Heart left ventricle (tissue), 13 donors: ENCODE measurements around the gene COX19.

Experiments
- POLR2A ChIP-seq, 2 donors: fragments of 450-650 bp; IDR thresholded peaks; one replicate each; pipeline ENCODE4 v1.6.1; 2017; ENCODE audit warnings: antibody characterized with exemption in 2 of 2, mild to moderate bottlenecking in 2 of 2, moderate library complexity in 2 of 2
- TF ChIP-seq, protein P1 (sequence below), 12 donors: fragments of 200-600 bp; sonication (generic) in 4 of 12; IDR thresholded peaks; one replicate each; pipeline versions ENCODE4 v1.5.0 to v1.8.0; 2018 to 2022; ENCODE audit warnings: antibody characterized with exemption in 12 of 12, mild to moderate bottlenecking in 5 of 12
- donor health status: ischemic (EF 13 %, LVEDD 7.1; RV severe dilation, severe dysfunction).
- donor health status: DM: no; HTN: yes; CAD: no.
- donor health status: DM: no; HTN: no; CAD: no.
- donor health status: ischemic (EF 25% LVEDD 6.9; RV normal size, moderate dysfunction).
- donor health status: ischemic (EF 25% LVEDD 5.7; RV mildly dilated, moderate dysfunction).
- donor health status: ischemic (EF 35%, LVEDD 5.7; RV mildly dilated, moderate dysfunction).
- donor health status: nonischemic (EF 11% LVEDD 7.7; RV severe dilation, severe dysfunction).
- donor health status: DM: yes; HTN: yes; CAD: no.
- donor health status: PGD.
- donor health status: ischemic (EF 29% LVEDD 5.4; RV normal size, mild dysfunction).
- donor health status: nonischemic (EF 23%, LVEDD 6.1; RV moderate dilation, normal function).

DNA sequence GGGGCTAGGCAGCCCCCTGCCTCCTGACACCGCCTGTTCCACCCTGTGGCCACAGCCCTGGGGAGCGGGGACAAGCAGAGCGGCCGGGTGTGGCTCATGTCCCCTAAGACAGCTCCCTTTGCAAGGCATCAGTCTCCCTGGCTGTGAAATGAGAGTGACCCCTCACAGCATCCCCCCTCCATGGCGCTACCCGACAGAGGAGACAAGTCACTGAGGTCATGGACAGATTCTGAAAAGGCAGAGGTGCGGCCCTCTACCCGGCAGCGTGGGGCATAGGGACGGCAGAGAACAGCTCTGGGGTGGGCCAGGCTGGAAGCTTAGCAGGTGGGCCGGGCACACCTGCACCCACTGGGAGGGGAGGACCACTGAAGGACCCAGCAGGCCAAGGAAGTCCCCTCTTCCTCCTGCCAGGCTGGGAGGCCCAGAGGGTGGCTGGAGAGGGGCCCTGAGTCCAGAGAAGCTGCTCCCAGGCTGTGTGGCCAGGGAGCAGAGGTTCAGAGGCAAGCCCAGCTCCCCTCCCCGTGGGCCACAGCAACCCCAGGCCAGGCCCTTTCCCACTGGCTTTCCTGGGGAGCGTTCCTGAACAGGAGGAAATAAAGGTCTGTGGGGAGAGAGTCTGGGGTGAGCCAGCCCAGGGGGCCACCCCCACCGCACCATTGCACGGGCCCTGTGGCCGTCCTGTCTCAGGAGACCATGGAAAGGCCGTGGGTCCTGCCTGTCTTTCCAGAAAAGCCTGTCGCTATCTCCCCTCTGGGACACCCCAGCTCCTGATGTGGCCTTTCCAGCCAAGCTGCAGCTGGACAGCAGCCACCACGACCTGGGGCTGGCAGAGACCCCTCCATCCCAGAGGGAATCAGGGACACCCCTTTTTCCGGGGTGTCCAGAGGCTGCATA is 22.6 kb downstream of the COX19 start:
- TF ChIP-seq, protein P1, sequence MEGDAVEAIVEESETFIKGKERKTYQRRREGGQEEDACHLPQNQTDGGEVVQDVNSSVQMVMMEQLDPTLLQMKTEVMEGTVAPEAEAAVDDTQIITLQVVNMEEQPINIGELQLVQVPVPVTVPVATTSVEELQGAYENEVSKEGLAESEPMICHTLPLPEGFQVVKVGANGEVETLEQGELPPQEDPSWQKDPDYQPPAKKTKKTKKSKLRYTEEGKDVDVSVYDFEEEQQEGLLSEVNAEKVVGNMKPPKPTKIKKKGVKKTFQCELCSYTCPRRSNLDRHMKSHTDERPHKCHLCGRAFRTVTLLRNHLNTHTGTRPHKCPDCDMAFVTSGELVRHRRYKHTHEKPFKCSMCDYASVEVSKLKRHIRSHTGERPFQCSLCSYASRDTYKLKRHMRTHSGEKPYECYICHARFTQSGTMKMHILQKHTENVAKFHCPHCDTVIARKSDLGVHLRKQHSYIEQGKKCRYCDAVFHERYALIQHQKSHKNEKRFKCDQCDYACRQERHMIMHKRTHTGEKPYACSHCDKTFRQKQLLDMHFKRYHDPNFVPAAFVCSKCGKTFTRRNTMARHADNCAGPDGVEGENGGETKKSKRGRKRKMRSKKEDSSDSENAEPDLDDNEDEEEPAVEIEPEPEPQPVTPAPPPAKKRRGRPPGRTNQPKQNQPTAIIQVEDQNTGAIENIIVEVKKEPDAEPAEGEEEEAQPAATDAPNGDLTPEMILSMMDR (IDR thresholded peaks at IDR 0.05) = no peak
- no peak for TF ChIP-seq POLR2A (IDR thresholded peaks at IDR 0.05)
